ENCODE data around the gene CCP110. TPM values are rescaled to one million over a fixed set of nuclear protein-coding genes. Genes with fewer than 3 reads are reported as not detected.
A peak's percentile ranks its signal among the peaks of the same experiment; 100 is the strongest.

The CCP110 gene
- total RNA-seq, 4 donors from 2014 or later = 14.0 to 16.1 (median 15.1) TPM

GRCh38 chr16:19582050-19582831 lies 58.5 kb downstream of the CCP110 start:
- Histone ChIP-seq H3K27ac (replicated peaks in 1 of 4) (no peak overlapping the region), H3K36me3 (peaks cover 22 to 88% (median 76%) of the 10 kb centered on the region in 4 donors), H3K27me3 (no peaks in the 10 kb centered on the region), H3K4me1 (peaks cover 5 to 21% (median 18%) of the 10 kb centered on the region in 4 donors), H3K4me3 (no peak overlapping the region), H3K9me3 (no peaks in the 10 kb centered on the region)
- DNase-seq (ENCODE audit: extremely low spot score) = no peak
- intact Hi-C loops (cut with DNase I) = loop anchor here (5.0 kb wide), 1 partner anchor 305 kb away; no protein-coding TSS in a partner anchor
- WGBS = 71% methylated on average over 10 of the region's 10 CpGs
- TF ChIP-seq POLR2AphosphoS5 (IDR thresholded peaks at IDR 0.05) = no peak
- no peak for TF ChIP-seq CTCF (IDR thresholded peaks at IDR 0.05)
- TF ChIP-seq EP300 (IDR thresholded peaks at IDR 0.05) = no peak
- no peak for TF ChIP-seq POLR2A (IDR thresholded peaks at IDR 0.05; ENCODE audit: low read depth)

- TF ChIP-seq EP300 (IDR thresholded peaks at IDR 0.05) (no peak), POLR2A (IDR thresholded peaks at IDR 0.05; ENCODE audit: low read depth) (no peak), CTCF (IDR thresholded peaks at IDR 0.05) (peak; percentile 65 to 91 (median 69)), POLR2AphosphoS5 (IDR thresholded peaks at IDR 0.05) (no peak)
- H3K4me1 ChIP-seq = peaks cover 11 to 17% (median 15%) of the 10 kb centered on the region in 4 donors
- no peak overlapping the region for H3K27ac ChIP-seq (replicated peaks in 1 of 4)
- intact Hi-C loops (cut with DNase I) = loop anchor here (5.0 kb wide), 1 partner anchor 304 kb away; no protein-coding TSS in a partner anchor
- no peak for DNase-seq (ENCODE audit: extremely low spot score)
- H3K9me3 ChIP-seq = no peaks in the 10 kb centered on the region
- H3K27me3 ChIP-seq = no peaks in the 10 kb centered on the region
- H3K4me3 ChIP-seq = no peak overlapping the region
- H3K36me3 ChIP-seq = peaks cover 22 to 84% (median 64%) of the 10 kb centered on the region in 4 donors
- WGBS = 56% methylated on average over 5 of the region's 5 CpGs
Observed at GRCh38 chr16:19583665-19584300, 60.0 kb downstream of the CCP110 start.

- peaks cover 6 to 59% (median 42%) of the 10 kb centered on the region in 4 donors for H3K36me3 ChIP-seq
- TF ChIP-seq POLR2A (IDR thresholded peaks at IDR 0.05; ENCODE audit: low read depth) = no peak
- TF ChIP-seq EP300 (IDR thresholded peaks at IDR 0.05) = no peak
- no peak for TF ChIP-seq POLR2AphosphoS5 (IDR thresholded peaks at IDR 0.05)
- TF ChIP-seq CTCF (IDR thresholded peaks at IDR 0.05) = no peak
- no peaks in the 10 kb centered on the region for H3K27me3 ChIP-seq
- H3K4me1 ChIP-seq = peaks cover 17 to 27% (median 26%) of the 10 kb centered on the region in 4 donors
- no peak overlapping the region for H3K4me3 ChIP-seq
- H3K27ac ChIP-seq (replicated peaks in 1 of 4) = peak overlapping the region; percentile 47 to 63 (median 56)
- intact Hi-C loops (cut with DNase I) = no loop called here
- 53% methylated on average over 5 of the region's 5 CpGs for WGBS
- no peak for DNase-seq (ENCODE audit: extremely low spot score)
- no peaks in the 10 kb centered on the region for H3K9me3 ChIP-seq
Observed at GRCh38 chr16:19588661-19589060, 64.9 kb downstream of the CCP110 start.

- TF ChIP-seq POLR2A (IDR thresholded peaks at IDR 0.05; ENCODE audit: low read depth) (no peak), EP300 (IDR thresholded peaks at IDR 0.05) (no peak), CTCF (IDR thresholded peaks at IDR 0.05) (no peak), POLR2AphosphoS5 (IDR thresholded peaks at IDR 0.05) (no peak)
- H3K4me1 ChIP-seq = peaks cover 17 to 27% (median 26%) of the 10 kb centered on the region in 4 donors
- no peak overlapping the region for H3K4me3 ChIP-seq
- 86% methylated on average over 5 of the region's 5 CpGs for WGBS
- H3K27me3 ChIP-seq = no peaks in the 10 kb centered on the region
- no peaks in the 10 kb centered on the region for H3K9me3 ChIP-seq
- peaks cover 6 to 63% (median 45%) of the 10 kb centered on the region in 4 donors for H3K36me3 ChIP-seq
- peak overlapping the region; percentile 47 to 63 (median 56) for H3K27ac ChIP-seq (replicated peaks in 1 of 4)
- intact Hi-C loops (cut with DNase I) = no loop called here
- DNase-seq (ENCODE audit: extremely low spot score) = no peak
Observed at GRCh38 chr16:19589106-19589505, 65.4 kb downstream of the CCP110 start.
